ENCODE results near the gene ARV1. TPM values are rescaled to one million over a fixed set of nuclear protein-coding genes. Genes with fewer than 3 reads are reported as not detected.

ARV1 gene
- total RNA-seq, 1 experiment from 2014 or later, result 4.0 TPM

DNA sequence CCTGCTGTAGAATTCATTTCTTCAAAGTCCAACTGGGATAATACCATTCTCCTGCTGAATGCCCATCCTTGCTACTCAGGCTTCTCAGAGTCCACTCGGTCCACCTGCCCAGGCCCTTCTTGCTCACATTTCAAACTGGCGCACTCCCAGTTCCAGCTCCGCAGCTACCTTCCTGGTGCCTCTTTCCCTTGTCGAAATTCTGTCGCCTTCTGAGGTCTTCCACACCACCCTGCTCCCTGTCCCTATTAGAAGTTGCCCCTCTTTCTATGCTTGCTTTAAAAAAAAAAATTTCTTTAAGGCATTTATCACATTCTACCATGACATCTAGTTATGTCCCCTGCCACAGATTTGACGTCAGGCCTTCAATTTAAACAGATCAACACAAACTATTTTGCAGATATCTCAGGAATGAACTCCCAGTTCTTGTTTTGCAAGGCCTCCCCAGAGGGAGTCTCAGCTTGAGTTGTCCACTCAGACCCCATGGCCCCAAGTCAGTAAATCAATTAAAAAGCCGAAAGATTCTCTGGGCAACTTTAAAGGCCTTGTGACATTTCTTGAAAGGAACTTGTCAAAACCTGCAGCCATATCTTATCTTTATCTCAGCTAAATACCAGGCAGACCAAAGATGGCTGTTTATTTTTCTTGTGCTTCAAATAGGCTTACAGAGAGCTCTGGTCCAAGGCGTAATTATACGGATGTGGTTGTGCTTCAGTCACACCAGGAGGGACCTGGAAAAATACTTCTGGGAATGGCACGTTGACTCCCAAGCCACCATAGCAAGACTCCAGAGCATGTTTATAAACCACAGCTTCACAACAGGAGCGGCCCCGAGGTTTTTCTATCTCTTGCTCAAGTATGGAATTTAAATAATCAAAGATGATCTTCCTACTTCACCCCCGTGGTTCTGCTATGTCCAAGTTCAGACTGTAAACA lies 59.0 kb downstream of the ARV1 start (continued):
- TF ChIP-seq, protein P1, sequence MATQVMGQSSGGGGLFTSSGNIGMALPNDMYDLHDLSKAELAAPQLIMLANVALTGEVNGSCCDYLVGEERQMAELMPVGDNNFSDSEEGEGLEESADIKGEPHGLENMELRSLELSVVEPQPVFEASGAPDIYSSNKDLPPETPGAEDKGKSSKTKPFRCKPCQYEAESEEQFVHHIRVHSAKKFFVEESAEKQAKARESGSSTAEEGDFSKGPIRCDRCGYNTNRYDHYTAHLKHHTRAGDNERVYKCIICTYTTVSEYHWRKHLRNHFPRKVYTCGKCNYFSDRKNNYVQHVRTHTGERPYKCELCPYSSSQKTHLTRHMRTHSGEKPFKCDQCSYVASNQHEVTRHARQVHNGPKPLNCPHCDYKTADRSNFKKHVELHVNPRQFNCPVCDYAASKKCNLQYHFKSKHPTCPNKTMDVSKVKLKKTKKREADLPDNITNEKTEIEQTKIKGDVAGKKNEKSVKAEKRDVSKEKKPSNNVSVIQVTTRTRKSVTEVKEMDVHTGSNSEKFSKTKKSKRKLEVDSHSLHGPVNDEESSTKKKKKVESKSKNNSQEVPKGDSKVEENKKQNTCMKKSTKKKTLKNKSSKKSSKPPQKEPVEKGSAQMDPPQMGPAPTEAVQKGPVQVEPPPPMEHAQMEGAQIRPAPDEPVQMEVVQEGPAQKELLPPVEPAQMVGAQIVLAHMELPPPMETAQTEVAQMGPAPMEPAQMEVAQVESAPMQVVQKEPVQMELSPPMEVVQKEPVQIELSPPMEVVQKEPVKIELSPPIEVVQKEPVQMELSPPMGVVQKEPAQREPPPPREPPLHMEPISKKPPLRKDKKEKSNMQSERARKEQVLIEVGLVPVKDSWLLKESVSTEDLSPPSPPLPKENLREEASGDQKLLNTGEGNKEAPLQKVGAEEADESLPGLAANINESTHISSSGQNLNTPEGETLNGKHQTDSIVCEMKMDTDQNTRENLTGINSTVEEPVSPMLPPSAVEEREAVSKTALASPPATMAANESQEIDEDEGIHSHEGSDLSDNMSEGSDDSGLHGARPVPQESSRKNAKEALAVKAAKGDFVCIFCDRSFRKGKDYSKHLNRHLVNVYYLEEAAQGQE (IDR thresholded peaks at IDR 0.05; ENCODE audit: low read depth), result no peak
- TF ChIP-seq ZNF274 (IDR thresholded peaks at IDR 0.05; ENCODE audit: low read depth, low read length) (no peak), CBX3 (IDR thresholded peaks at IDR 0.05; ENCODE audit: low read depth) (no peak), TCF7L2 (IDR thresholded peaks at IDR 0.05; ENCODE audit: borderline replicate concordance, extremely low read depth, insufficient read depth, insufficient read length) (no peak), SIN3A (IDR thresholded peaks at IDR 0.05; ENCODE audit: low read depth) (no peak), FOSL1 (IDR thresholded peaks at IDR 0.05; ENCODE audit: low read depth) (no peak)

GRCh38 chr1:231039161-231040018 lies 60.5 kb downstream of the ARV1 start:
- TF ChIP-seq EZH2phosphoT487 (IDR thresholded peaks at IDR 0.05; ENCODE audit: borderline replicate concordance) (no peak), MAX (IDR thresholded peaks at IDR 0.05) (peak; percentile 55; the same call in 1 of the 2 replicates), EGR1 (IDR thresholded peaks at IDR 0.05; ENCODE audit: low read depth) (peak; percentile 55)
- no peak for DNase-seq (ENCODE audit: low read depth, low spot score)
- H3K27me3 ChIP-seq (ENCODE audit: insufficient read depth, low read length), result no peaks in the 10 kb centered on the region
- peak overlapping the region; percentile 85 for H3K4me2 ChIP-seq (ENCODE audit: low read length)
- no TSS peak for BruUV-seq (replicated peaks)
- no peaks in the 10 kb centered on the region for H4K20me1 ChIP-seq (ENCODE audit: insufficient read depth)
- peak overlapping the region; percentile 72 for H3K9ac ChIP-seq (ENCODE audit: low read length)
- peaks cover 39% of the 10 kb centered on the region for H3K79me2 ChIP-seq (ENCODE audit: insufficient read depth, low read length)
- CTCF ChIA-PET, result no interaction called here
- intact Hi-C loops (cut with micrococcal nuclease), result no loop called here
- H3K36me3 ChIP-seq (ENCODE audit: control insufficient read depth in 1 of 2, insufficient read depth in 2 of 2, low read length in 2 of 2), result no peaks in the 10 kb centered on the region
- no peak overlapping the region for H2AFZ ChIP-seq (ENCODE audit: low read depth, low read length, poor library complexity, severe bottlenecking)
- H3K27ac ChIP-seq (ENCODE audit: low read depth, low read length), result peak overlapping the region; percentile 77
- no peaks in the 10 kb centered on the region for H3K9me2 ChIP-seq (ENCODE audit: insufficient read depth)
- RAD21 ChIA-PET (ENCODE audit: low non-redundant PET in 1 of 2, low total read pairs in 2 of 2, uncharacterized antibody in 2 of 2, unreplicated experiment in 2 of 2), result no interaction called here
- POLR2A ChIA-PET, result no interaction called here
- H3K4me1 ChIP-seq (ENCODE audit: control insufficient read depth in 1 of 2, insufficient read depth in 2 of 2, low read length in 2 of 2), result peaks cover 4 to 12% of the 10 kb centered on the region in 2 experiments; a peak in 3 of 4 replicates
- ATAC-seq, result peak; percentile 63
- H3K9me3 ChIP-seq (ENCODE audit: control insufficient read depth in 1 of 2, insufficient read depth in 1 of 2, low read depth in 1 of 2, low read length in 2 of 2), result 0 out of 4 replicates have a peak, but pooled peaks cover 0 to 1% of the 10 kb centered on the region in 2 experiments
- H3K4me3 ChIP-seq (replicated peaks in 1 of 2; ENCODE audit: low read depth in 1 of 2, low read length in 2 of 2), result peak overlapping the region; percentile 78 to 83

Measured in HCT116 (cell line).